Activated CD8-positive, alpha-beta memory T cell treated with anti-CD3 and anti-CD28 coated beads for 1 hour (primary cell): ENCODE measurements around the gene EEF2K.
"Not testable (repeated sequence)": the region's sequence is repeated elsewhere in the genome, so short reads cannot be mapped to it uniquely, and the experiment has no call there.

Source experiments
- DNase-seq, 2 donors: peaks; one replicate each; pipeline ENCODE4 v3.0.0-alpha.2; 2020; ENCODE audit warnings: low read depth in 1 of 2; ENCODE audit errors: extremely low read depth in 1 of 2

Gene EEF2K

GRCh38 chr16:22210285-22210684 is 4.2 kb downstream of the EEF2K start:
- no peak for DNase-seq

GRCh38 chr16:22210854-22211253 is 4.8 kb downstream of the EEF2K start:
- DNase-seq, result no peak

- no peak for DNase-seq
Observed at GRCh38 chr16:22213236-22213635, 7.2 kb downstream of the EEF2K start.

- no peak for DNase-seq
Observed at GRCh38 chr16:22213801-22214200, 7.7 kb downstream of the EEF2K start.

GRCh38 chr16:22214402-22214801 is 8.3 kb downstream of the EEF2K start:
- DNase-seq, result no peak

- no peak for DNase-seq
Observed at GRCh38 chr16:22214889-22215288, 8.8 kb downstream of the EEF2K start.

GRCh38 chr16:22216191-22216831 is 10.2 kb downstream of the EEF2K start:
- no peak for DNase-seq

GRCh38 chr16:22216832-22217225 is 10.8 kb downstream of the EEF2K start:
- not testable (repeated sequence) for DNase-seq

GRCh38 chr16:22217890-22218730 is 12.0 kb downstream of the EEF2K start:
- no peak for DNase-seq

GRCh38 chr16:22219389-22220068 is 13.5 kb downstream of the EEF2K start:
- DNase-seq, result no peak

GRCh38 chr16:22220069-22220440 is 14.0 kb downstream of the EEF2K start:
- no peak for DNase-seq

GRCh38 chr16:22220714-22221113 is 14.6 kb downstream of the EEF2K start:
- no peak for DNase-seq

GRCh38 chr16:22222006-22222405 is 15.9 kb downstream of the EEF2K start:
- no peak for DNase-seq

GRCh38 chr16:22222998-22223397 is 16.9 kb downstream of the EEF2K start:
- no peak for DNase-seq

- no peak for DNase-seq
Observed at GRCh38 chr16:22225060-22225459, 19.0 kb downstream of the EEF2K start.

- DNase-seq, result no peak
Observed at GRCh38 chr16:22229889-22230288, 23.8 kb downstream of the EEF2K start.

- DNase-seq, result no peak
Observed at GRCh38 chr16:22232277-22233036, 26.4 kb downstream of the EEF2K start.

- DNase-seq, result no peak
Observed at GRCh38 chr16:22233037-22233372, 26.9 kb downstream of the EEF2K start.

- no peak for DNase-seq
Observed at GRCh38 chr16:22235839-22236745, 30.0 kb downstream of the EEF2K start.

- DNase-seq, result no peak
Observed at GRCh38 chr16:22239131-22239805, 33.2 kb downstream of the EEF2K start.
